NCI-H1417 treated with DMSO at 0.1 percent for 48 hours (cell line): Measurements from ENCODE around the gene ATP11C.
"Not testable (repeated sequence)": the region's sequence is repeated elsewhere in the genome, so short reads cannot be mapped to it uniquely, and the experiment has no call there.

Experiments used
- DNase-seq: peaks from one replicate; lab custom pipeline; 2025; lab: John Stamatoyannopoulos, UW

ATP11C gene

DNA sequence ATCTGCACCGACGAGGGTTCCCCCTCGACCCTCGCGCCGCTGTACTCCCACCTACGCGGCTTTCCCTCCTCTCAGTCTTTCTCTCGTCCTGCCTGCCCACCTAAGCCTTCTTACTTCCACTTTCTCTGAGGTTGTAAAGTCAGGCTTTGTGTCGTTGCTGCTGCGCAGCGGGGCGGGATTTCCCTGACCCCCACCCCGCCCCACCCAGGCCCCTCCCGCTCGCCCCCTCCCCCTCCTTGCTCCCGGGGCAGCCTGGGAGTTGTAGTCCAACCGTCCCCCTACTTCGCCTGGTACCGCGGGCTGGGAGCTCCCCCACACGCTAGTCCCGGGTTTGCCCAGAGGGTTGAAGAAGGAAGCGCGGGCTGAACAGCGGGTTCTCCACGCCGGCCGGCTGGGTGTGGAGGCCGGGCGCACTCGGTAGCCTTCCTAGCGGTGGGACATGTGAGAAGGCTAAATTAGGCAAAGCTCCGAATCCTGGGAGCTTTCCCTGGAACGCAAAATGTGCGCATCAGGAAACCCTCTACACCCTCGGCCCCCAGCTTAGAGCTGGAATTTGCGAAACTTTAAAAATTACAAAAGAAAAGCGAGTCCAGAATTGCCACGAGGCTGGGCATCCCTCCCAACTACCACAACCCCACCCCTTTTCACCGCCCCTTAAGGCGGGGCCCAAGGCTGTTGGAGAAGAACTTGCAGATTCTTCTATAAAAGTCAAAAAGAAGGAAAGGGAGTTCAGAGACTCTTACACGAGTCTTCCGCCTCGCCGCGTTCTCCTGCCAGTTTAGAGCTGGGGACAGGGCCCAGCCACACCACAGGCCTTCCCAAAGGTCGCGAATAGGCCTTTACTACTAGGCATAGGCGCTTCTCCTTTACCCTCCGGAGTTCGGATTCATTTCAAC is at the start of gene ATP11C:
Gene ATP11C (minus strand): TSS at position 153 of the 896 bp plus-strand sequence. CDS start 1,011 bp downstream, outside the sequence.
- no peak for DNase-seq

- no peak for DNase-seq
These were observed 41.6 kb upstream of the ATP11C start for GRCh38 chrX:139974471-139974870.

GRCh38 chrX:139972629-139973624 is 40.1 kb upstream of the ATP11C start:
- no peak for DNase-seq

DNA sequence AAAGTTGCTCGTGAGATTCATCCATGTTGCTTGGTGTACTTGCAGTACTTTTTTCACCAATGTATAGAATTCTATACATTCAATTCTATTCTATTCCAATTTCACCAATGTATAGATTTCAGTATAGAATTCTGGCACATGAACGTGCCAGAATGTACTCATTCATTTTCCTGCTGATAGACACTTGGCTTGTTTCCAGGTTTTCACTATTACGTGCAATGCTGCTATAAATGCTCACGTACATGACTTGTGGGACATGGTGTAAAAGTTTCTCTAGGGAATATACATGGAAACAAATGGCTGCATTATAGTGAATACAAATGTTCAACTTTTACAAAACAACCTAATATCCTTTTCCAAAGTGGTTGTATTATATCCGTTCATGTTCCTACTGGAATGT is 39.3 kb upstream of the ATP11C start:
- DNase-seq = no peak

DNA sequence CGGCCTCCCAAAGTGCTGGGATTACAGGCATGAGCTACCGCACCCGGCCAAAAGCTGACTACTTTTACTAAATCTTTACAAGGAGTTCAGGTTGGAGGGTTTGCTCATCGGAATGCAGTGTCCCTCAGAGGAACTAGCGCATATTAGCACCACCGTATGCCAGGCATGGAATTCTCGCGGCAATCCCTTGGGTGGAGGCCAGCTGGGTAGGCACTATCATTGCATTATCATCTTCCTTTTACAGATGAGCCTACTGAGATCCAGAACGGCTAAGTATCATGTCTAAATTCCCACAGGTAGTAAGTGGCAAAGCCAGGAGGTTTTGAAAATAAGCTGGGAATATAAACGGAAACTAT is 38.5 kb upstream of the ATP11C start:
- DNase-seq = no peak

DNA sequence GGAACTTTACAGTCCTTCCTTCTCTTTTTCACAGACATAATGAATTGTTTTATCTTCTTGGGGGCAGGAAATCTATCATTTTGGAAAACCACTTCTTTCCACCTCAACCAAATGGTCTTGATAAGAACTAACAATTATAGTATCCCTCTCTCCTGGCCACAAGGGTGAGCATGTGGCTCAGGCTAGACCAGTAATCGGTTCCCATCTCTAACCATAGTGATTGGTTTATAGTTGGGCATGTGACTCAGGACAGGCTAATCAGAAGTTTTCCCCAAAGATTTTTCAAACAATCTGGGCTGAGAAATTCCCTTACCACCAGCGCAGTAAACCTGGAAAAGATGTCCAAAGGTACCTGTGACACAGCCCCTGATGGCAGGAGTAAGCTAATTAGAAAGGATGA is 36.4 kb upstream of the ATP11C start:
- DNase-seq = no peak

GRCh38 chrX:139967750-139968149 is 34.9 kb upstream of the ATP11C start:
- DNase-seq = no peak

- DNase-seq = no peak
These were observed 34.4 kb upstream of the ATP11C start for GRCh38 chrX:139967300-139967699.

GRCh38 chrX:139966159-139966558 is 33.3 kb upstream of the ATP11C start:
- DNase-seq = not testable (repeated sequence)

DNA sequence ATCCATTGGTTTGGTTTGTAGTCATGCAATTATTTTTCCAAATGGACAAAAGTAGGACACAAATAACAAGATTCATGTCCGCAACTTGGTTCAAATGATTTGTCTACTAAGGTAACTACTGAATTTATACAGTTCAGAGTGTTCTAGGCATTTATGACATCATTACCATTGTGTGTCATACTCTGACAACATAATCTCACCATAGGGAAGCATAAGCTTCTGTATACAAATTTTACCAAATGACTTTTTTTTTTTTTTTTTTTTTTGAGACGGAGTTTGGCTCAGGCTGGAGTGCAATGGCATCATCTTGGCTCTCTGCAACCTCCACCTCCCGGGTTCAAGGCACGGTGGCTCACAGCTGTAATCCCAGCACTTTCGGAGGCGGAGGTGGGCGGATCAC is 32.6 kb upstream of the ATP11C start, which contains the start of gene CXorf66:
Gene CXorf66 (minus strand): TSS at position 101 of the 400 bp plus-strand sequence. CDS start 25 bp downstream, at position 76.
- DNase-seq = no peak

- not testable (repeated sequence) for DNase-seq
These were observed 28.2 kb upstream of the ATP11C start for GRCh38 chrX:139961091-139961490.

- no peak for DNase-seq
These were observed 16.9 kb upstream of the ATP11C start for GRCh38 chrX:139949703-139950102.

DNA sequence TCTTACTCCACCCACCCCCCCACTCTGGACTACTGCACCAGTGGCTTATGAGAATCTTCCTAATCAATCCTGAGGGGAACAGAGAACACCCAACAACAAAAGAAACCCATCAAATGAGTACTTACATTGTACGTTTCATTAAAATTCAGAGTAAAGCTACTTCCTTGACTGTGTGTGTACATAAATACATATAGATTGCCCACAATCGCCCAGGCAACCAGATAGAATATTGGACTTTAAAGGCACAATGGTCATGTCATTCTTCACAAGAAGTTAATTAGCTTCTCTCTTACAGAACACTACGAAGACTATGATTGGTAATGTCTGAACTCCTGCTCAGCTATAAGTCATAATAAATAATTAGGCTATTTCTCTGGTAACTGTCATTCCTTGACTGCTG is 12.2 kb upstream of the ATP11C start:
- DNase-seq = no peak

DNA sequence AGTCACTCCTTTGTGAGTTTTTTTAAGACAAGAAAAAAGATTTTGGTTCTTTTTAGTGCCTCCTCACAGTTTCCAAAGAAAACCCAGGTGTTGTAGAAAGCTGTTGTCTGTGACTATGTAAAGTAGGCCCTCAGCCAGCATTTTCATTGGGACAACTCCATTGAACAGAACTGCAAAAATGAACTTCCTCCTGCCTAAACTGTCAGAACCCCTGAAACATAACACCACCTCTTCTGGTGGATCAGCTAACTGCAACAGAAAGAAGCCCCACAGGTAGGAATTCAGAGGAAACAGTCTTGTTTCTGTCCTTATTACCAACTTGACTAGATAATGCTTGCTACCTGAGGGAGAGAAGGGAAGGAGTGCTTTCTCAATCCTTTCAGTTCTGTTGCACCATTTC is 3.4 kb upstream of the ATP11C start:
- DNase-seq = no peak

DNA sequence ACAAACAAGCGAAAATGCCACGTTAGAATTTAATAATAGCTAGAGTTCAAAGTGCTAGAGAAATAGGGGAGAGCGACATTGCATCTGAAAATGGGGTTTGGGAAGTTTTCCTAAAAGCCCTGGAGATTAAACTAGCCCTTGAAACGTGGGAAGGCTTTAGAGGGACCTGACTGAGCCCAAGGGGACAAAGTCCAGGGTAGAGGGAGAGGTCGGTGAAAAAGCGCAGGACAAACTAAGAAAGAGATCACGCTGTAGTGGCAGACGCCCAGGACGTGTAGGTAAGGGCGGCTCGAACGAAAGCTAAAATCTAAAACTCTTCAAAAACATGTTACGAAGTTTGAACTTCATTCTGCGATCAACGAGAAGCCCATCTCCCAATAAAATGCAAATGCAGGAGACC is 1.1 kb upstream of the ATP11C start:
- DNase-seq = no peak

DNA sequence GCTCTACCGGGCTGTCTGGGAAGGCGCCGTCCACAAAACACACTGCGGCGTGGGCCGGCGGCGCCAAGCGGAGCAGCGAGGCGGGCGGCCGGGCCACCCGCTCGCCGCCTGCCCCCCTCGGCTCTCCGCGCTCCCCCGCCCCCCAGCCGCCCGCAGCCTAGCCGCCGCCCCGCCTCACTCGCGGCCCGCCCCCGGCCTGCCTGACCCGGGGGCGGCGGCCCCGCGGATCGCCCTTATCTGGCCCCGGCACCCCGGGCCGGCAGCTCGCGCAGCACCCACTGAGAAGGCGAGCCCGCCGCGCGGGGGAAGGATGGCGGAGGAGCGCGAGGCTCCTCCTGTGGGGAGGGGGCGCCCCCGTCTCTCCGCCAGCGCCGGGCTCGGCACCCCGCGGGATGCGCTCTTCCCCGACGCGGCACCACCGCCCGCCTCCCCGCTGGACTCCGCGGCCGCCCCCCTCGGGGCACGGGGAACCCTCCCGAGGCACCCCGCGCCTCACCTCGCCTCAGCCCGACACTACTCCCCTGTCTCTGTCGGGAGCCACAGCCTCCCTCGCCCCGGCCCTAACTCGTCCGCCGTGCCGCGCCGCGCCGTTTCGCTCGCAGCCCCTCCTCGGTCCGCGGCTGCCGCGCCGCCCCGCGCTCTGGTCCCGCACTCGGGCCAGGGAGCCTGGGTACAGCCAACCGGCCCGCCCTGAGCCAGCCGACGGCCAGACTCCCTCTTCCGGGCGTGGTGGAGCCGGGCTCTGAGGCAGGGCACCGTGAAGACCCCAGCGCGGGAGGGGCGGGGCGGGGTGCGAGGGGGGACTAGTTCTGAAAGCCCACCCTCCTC is 566 bp downstream of the ATP11C start:
- no peak for DNase-seq

DNA sequence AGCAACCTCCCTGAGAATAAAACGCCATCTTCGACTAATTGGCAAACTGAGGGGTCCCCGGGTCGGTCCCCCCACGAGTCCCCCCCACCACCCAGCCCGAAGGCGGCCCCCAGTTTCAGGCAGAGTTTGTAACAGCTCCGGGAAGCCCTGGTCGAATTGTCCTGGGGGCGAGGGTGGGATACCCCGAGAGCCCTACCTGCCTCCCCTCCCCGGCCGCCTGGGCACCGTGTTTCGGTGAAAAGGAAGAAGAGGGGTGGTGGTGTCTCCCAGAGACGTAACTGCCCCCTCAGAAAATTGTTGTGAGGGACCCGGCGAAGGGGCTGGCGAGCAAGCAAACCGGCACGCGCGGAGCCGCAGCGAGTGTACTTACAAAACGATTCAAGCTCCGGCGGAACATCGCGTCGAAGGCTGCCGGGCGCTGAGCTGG is 1.2 kb downstream of the ATP11C start:
- DNase-seq = no peak

DNA sequence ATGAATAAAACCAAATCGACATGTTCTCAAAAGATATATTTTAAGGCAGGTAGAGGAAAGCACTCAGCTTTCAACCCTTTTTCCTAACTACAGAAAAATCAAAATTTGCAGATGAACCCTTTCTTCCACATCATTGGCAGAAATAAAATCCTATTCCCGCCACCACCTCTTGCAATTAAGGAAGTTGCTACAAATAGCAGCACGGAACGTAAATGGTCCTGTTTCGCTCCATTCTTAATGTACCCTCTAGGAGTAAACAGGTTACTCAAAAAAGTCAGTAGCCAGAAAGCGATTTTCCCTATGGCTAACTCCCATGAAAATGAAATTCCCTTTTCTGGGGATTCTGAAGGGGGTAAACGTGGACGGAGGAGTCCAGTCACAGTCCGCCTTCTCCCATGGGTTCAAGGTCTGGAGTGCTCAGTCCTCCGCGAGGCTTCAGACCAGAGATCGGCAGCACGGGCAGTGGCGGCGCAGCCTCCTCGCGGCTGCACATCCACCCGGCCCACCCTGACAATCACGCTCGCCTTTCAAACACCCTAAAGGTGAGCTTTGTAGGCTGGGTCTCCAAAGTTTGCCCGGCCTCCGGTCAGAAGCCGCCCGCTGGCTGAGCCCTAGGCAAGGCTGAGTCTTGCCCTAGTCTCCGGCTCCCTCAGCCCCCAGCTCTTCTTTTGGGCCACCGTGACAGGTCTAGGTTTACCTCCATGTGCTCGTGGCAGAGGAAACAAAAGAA is 1.8 kb downstream of the ATP11C start:
- DNase-seq = no peak

DNA sequence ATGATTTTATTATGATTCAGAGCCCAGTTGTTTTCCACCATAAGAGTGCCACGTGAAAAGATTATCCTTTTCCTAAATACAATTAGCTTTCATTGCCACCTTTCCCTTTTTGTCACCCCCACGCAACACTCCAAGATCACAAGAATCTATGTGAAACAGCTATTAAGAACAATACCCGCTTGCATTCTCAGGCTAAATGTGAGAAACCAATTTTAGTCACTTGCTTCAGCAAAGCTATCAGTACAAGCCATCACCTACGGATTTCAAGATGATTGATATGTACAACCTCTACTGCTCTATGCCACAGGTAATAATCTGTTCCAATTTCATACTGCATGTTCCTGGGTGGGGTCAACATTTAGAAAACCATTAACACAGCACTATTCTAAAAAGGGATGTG is 2.5 kb downstream of the ATP11C start:
- DNase-seq = no peak

- no peak for DNase-seq
These were observed 3.0 kb downstream of the ATP11C start for GRCh38 chrX:139929876-139930275.

DNA sequence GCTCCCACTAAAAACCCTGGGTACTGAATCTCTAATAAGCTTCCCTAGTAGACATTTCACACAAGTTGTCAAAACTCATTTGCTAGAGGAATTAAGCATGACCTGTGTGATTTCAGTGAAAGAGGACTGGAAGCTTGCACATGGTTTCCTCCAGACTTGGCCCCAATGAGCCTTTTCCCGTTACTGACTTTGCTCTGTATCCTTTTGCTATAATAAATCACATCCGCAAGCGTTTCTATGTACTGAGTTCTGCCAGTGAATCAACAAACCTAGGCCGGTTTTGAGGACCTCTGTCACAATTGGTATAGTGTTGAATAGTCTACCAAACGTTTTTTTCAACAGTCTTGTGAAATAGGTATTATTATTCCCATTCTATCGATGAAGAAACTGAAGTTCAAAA is 8.2 kb downstream of the ATP11C start:
- no peak for DNase-seq
